Lung (tissue), 12 donors: ENCODE measurements around the gene IL17B. TPM values are rescaled to one million over a fixed set of nuclear protein-coding genes. Genes with fewer than 3 reads are reported as not detected.

Experiments
- ATAC-seq: fragments of 200-7000 bp; cut with Tn5 transposase; one replicate; pipeline ENCODE4 v1.9.1; 2020; ENCODE audit warnings: moderate number of reproducible peaks; ENCODE audit not compliant: insufficient read depth, low FRiP score
- DNase-seq, 3 donors: peaks; one replicate each; pipeline ENCODE4 v3.0.0-alpha.2; 2013 to 2017
- H3K27ac ChIP-seq, 2 donors: one replicate each; pipeline ENCODE4 v1.5.1; 2013; ENCODE audit warnings: mild to moderate bottlenecking in 2 of 2, moderate library complexity in 2 of 2, control low read depth in 1 of 2, inconsistent platforms in 1 of 2, low read depth in 1 of 2, low read length in 1 of 2
- H3K27me3 ChIP-seq, 3 donors: one replicate each; pipeline ENCODE4 v1.5.1; 2013; ENCODE audit warnings: low read length in 2 of 3; ENCODE audit not compliant: control insufficient read depth in 3 of 3, insufficient read depth in 3 of 3
- H3K36me3 ChIP-seq, 4 donors: one replicate each; pipeline ENCODE4 v1.5.1; 2013; ENCODE audit warnings: low read length in 4 of 4, mild to moderate bottlenecking in 1 of 4, moderate library complexity in 1 of 4; ENCODE audit not compliant: control insufficient read depth in 4 of 4, insufficient read depth in 4 of 4
- H3K4me1 ChIP-seq, 5 donors: one replicate each; pipeline ENCODE4 v1.5.1; 2013; ENCODE audit warnings: low read length in 5 of 5, mild to moderate bottlenecking in 2 of 5, moderate library complexity in 1 of 5; ENCODE audit not compliant: control insufficient read depth in 5 of 5, insufficient read depth in 5 of 5
- H3K4me3 ChIP-seq: one replicate; pipeline ENCODE4 v1.5.1; 2013; ENCODE audit warnings: mild to moderate bottlenecking, control low read depth, moderate library complexity
- H3K9ac ChIP-seq, 2 donors: one replicate each; pipeline ENCODE4 v1.5.1; 2013; ENCODE audit warnings: low read length in 2 of 2, control low read depth in 1 of 2; ENCODE audit not compliant: insufficient read depth in 1 of 2
- H3K9me3 ChIP-seq, 4 donors: one replicate each; pipeline ENCODE4 v1.5.1; 2013; ENCODE audit warnings: low read length in 3 of 4, mild to moderate bottlenecking in 1 of 4, moderate library complexity in 1 of 4; ENCODE audit not compliant: control insufficient read depth in 4 of 4, insufficient read depth in 3 of 4
- WGBS, 2 donors: extraction: QIAGEN DNeasy Blood & Tissue Kit; methylation state at CpG; one replicate each; pipeline ENCODE4 v1.1.7; 2013; 5-methylcytosine and 5-hydroxymethylcytosine counted together
- polyA plus RNA-seq, 2 donors: library from polyadenylated mRNA; stranded (reverse); fragments of 200-250 nt; gene quantifications; one replicate each; pipeline ENCODE4 v1.2.1, GENCODE V29; 2013
- total RNA-seq, 2 donors: library from RNA; depleted of rRNA in 1 of 2; stranded (reverse); fragments of >200 nt in 1 of 2; gene quantifications; one replicate each; pipeline ENCODE4 v1.2.1, GENCODE V29; 2014 to 2021
- TF ChIP-seq, protein P1 (sequence below): IDR thresholded peaks from 2 replicates; pipeline ENCODE4 v1.5.1; 2012; ENCODE audit warnings: mild to moderate bottlenecking; ENCODE audit errors: control extremely low read depth, extremely low read depth
- donor health status: control.
- donor health status: control.
- donor health status: Bipolar disorder and iron deficiency.
- donor health status: healthy.
- donor health status: DM: yes; HTN: yes; CAD: no.

Gene IL17B
- total and polyA plus RNA-seq, 4 donors = 0.26 to 1.3 (median 0.39) TPM

DNA sequence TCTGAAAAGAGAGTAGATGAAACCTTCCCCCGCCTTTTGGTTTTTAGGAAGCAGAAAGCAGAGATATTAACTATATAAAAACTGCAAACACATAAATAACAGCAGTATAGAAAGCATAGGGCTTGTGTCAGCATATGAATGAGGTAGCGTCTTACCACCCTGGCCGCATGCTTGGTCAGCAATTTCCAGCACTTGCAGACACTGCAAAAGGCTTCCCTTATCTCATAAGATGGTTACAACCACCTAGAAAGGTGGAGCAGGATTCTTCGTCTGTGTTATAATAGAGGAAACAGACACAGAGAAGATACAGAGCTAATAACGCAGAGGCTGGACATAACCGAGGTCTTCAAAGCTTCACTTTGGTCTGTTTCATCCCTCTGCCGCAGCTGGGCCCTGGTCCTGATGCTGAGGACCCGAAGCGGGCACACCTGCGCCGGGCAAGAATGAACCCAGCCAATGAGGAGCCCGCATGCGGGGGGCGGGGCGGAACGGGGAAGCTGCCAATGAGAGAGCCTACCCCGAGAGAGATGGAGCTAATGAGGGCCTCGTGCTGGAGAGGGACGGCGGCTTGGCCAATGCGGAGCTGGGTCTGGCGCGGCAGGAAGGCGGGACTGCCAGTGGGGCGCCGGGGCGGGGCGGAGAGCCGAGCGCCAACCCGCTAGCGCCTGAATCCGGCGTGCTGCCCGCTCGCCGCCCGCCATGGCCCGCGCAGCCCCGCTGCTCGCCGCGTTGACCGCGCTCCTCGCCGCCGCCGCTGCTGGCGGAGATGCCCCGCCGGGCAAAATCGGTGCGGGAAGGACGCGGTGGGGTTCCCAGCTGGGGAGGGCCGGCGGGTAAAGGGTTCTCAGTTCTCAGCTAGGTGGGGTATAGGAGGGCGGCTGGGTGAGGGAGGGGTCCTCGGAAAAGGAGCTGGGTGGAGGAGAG is 21.5 kb downstream of the IL17B start, which contains the start of gene PCYOX1L:
PCYOX1L (plus strand) TSS at position 677 of the 924 bp plus-strand sequence; CDS start at position 700, 23 bp downstream.
- TF ChIP-seq, protein P1, sequence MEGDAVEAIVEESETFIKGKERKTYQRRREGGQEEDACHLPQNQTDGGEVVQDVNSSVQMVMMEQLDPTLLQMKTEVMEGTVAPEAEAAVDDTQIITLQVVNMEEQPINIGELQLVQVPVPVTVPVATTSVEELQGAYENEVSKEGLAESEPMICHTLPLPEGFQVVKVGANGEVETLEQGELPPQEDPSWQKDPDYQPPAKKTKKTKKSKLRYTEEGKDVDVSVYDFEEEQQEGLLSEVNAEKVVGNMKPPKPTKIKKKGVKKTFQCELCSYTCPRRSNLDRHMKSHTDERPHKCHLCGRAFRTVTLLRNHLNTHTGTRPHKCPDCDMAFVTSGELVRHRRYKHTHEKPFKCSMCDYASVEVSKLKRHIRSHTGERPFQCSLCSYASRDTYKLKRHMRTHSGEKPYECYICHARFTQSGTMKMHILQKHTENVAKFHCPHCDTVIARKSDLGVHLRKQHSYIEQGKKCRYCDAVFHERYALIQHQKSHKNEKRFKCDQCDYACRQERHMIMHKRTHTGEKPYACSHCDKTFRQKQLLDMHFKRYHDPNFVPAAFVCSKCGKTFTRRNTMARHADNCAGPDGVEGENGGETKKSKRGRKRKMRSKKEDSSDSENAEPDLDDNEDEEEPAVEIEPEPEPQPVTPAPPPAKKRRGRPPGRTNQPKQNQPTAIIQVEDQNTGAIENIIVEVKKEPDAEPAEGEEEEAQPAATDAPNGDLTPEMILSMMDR = no peak
- ATAC-seq = peak; percentile 100
- H3K27ac ChIP-seq = peak within 1 kb of the TSS; percentile 7 to 81

DNA sequence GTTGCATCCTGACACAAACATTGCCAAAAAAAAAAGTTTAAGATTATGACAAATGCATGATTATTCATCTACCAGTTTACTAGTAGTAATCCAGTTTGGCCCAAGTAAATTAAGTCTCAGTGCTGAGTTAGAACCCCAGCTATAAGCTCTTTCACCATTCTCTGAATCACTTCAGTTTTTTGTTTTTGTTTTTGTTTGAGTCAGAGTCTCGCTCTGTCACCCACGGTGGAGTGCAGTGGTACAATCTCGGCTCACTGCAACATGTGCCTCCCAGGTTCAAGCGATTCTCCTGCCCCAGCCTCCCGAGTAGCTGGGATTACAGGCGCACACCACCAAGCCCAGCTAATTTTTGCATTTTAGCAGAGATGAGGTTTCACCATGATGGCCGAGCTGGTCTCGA is 22.7 kb downstream of the IL17B start:
- no peak overlapping the region for H3K27ac ChIP-seq
- no peaks in the 10 kb centered on the region for H3K9me3 ChIP-seq
- no peak for DNase-seq
- no peak for ATAC-seq
- WGBS, 2 donors = 89 to 94% methylated on average over 8 of the region's 8 CpGs
- no peaks in the 10 kb centered on the region for H3K27me3 ChIP-seq
- H3K36me3 ChIP-seq = peaks cover 4 to 26% (median 8%) of the 10 kb centered on the region in 4 donors
- TF ChIP-seq, protein P1 = no peak
- H3K4me3 ChIP-seq = no peak overlapping the region
- H3K4me1 ChIP-seq = peaks cover 0 to 20% (median 6%) of the 10 kb centered on the region in 5 donors
- H3K9ac ChIP-seq = no peak overlapping the region

More for the DNA sequence above, 21.5 kb downstream of the IL17B start, which contains the start of gene PCYOX1L:
- 2% methylated on average over 52 to 61 of the region's 61 CpGs for WGBS, 2 donors
- Histone ChIP-seq H3K36me3 (peaks cover 0 to 13% (median 4%) of the 10 kb centered on the region in 4 donors), H3K9ac (peak within 1 kb of the TSS; percentile 19 to 59), H3K27me3 (no peaks in the 10 kb centered on the region), H3K9me3 (no peaks in the 10 kb centered on the region), H3K4me1 (peaks cover 0 to 20% (median 6%) of the 10 kb centered on the region in 5 donors), H3K4me3 (peak within 1 kb of the TSS; percentile 64)
- DNase-seq = peak; percentile 95 to 97 (median 96)

DNA sequence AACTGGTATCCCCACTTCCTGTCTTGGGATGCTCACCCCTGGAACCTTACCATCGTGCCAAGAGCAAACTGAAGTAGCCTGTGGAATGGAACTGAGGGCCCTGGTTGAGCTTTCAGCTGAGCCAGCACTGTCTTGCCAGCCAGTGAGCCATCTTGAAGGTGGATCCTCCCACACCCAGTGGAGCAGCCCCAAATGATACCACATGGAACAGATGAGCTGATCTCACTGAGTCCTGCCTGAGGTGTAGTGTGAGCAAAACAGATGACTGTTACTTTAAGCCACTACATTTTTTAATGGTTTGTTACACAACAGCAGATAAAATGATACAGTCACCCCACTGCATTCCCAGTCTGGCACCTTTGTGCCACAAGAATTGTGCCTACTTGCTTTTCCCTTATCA is 23.4 kb downstream of the IL17B start:
- Histone ChIP-seq H3K9ac (no peak overlapping the region), H3K27me3 (no peaks in the 10 kb centered on the region), H3K27ac (no peak overlapping the region), H3K9me3 (no peaks in the 10 kb centered on the region), H3K4me3 (no peak overlapping the region), H3K4me1 (peaks cover 0 to 20% (median 6%) of the 10 kb centered on the region in 5 donors), H3K36me3 (peaks cover 7 to 32% (median 12%) of the 10 kb centered on the region in 4 donors)
- TF ChIP-seq, protein P1 = no peak
- no peak for DNase-seq
- WGBS, 2 donors = 85 to 94% methylated on average over 1 of the region's 1 CpG
- ATAC-seq = no peak
